Activated CD8-positive, alpha-beta memory T cell treated with anti-CD3 and anti-CD28 coated beads for 4 hours (primary cell): ENCODE measurements around the gene THRB.
"Not testable (repeated sequence)": the region's sequence is repeated elsewhere in the genome, so short reads cannot be mapped to it uniquely, and the experiment has no call there.

Experiments used
- DNase-seq, 2 donors: peaks; one replicate each; pipeline ENCODE4 v3.0.0-alpha.2; 2020; ENCODE audit warnings: low read depth in 2 of 2

The THRB gene

DNA sequence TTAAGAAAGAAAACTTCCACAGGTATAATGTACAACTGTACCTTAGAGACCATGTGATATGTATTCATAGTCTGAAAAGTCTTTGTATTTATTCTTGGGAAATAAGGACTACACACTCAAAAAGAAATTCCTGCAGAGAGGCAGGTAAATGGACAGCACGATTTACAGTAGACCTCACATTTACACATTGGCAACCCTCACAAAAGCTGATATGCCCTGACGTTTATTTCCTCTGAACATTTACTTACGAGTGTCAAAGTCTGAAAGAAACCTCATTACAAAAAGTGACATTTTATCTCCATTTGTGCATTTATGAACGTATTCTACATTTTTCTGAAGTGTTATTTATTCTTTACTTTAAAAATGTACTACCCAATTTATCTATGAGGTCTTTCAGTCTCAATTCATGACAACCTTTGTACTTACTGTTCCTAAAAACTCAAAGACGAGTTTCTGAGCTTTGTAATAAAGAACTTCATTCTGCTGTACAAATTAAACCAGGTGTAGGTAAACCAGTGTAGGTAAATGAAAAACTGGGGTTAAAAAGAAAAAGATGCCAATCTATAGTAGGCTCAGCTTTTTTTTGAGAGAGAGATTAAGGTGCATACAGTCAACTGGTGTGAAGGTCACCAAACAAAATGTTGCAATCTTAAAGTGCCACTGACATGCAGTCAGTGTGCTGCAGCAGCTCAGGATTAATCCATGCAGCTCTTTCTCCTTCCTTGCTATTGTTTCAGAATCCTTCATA is 44.3 kb downstream of the THRB start:
- DNase-seq: no peak

DNA sequence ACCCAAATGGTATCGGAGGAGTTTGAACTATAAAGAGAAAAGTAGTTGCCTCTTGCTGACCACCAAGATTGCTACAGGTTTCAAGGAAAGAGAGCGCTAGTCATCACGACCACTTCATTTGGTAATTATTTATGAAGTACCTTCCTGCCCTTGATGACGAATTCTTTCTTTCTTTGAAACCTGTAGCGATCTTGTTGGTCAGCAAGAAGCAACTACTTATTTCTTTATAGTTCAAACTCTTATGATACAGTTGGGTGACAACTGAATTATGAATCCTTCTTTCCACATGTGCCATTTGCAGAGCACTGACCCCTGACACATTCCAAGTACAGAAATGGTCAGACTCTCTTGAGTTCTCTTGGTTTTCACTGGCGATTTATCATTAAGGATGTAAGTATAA is 46.8 kb downstream of the THRB start:
- no peak for DNase-seq

DNA sequence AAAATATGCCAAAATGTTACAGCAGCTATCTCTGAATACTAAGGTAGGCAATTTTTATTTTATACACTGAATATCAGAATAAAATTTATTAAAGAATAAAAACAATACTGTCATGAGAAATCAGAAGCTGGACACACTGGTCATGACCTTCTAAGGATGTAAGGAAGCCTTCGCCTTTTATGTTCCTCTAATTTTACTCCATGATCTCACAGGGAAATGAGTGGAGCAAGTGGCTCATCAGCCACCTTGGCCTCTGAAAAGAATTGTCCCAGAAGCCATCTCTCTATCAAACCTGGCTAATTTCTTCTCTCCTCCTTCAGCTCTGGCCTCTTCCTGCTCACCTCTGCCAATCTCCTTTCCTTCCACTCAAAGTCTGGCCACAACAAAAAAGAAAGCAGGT is 48.6 kb downstream of the THRB start:
- no peak for DNase-seq

DNA sequence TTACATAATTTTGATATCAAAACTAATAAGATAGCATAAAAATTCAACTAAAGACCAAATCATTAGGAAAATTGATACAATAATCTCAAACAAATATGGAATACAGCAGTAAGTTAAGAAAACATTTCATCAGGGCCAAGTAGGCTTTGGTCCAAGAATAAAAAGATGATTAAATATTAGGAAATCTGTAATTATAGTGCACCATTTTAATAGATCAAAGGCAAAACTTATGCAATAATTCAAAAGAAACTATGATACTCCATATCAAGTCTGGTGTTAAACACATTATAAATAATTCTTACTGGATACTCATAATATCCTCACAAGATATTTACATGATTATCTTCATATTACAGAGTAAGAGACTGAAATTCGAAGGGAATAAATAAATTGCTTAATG is 51.2 kb downstream of the THRB start:
- no peak for DNase-seq

DNA sequence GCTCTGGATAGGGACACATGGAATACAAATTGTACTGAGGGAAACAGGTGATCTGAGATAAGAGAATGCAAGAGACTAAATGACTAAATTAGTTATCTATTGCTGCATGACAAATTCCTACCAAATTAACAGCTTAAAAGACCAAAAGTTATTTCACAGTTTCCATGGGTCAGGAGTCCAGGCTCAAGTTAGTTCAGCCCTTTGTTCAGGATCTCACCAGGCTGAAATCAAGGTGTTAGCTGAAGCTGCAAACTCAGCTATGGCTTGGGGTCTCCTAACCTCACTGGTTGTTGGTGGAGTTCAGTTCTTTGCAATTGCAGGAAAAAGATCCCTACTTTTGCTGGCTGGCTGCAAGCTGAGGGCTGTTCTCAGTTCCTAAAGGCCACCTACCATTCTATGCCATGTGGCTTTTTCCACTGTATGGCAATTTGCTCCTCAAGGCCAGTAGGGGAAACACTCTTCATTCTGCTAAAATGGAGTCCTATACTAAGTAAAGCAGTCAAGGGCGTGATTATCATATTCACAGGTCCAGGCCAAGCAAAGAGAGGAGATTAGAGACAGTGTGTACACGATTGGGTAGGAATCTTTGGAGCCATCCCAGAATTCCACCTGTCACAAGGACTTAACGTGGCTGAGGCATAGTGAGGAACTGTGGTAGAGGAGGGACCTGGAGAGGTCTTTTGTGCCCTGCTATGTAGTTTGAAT is 53.7 kb downstream of the THRB start:
- DNase-seq: no peak

DNA sequence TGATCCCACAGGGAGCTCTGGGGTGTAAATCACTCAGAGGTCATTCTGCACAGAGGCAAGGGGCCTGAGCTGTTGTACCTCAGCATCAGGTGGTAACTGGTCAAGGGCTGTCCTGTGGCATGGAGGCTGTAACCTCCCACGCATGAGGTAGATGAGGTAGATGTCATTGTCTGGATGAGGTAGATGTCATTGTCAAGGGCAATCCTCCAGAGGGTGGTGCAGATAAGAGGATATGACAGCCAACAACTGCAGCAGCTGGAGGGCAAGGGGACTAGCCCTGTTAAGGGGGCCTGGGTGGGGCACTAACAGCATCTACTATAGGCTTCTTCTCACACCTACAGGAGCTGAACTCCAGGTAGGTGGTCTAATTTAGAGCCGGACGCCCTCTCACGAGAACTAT is 55.6 kb downstream of the THRB start:
- DNase-seq: no peak

DNA sequence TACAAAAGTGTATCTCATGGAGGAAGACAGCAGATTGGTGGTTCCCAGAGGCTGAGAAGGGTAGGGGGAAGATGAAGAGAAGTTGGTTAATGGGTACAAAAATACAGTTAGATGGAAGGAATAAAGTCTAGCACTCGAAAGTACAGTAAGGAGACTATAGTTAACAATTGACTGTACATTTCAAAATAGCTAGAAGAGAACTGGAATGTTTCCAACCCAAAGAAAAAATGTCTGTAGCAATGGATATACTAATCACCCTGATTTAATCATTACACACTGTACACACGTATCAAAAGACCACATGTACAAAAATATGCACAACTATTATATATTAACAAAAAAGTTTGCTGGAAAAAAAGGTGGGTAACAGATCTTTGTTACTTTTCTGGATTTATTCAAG is 57.3 kb downstream of the THRB start:
- no peak for DNase-seq

DNA sequence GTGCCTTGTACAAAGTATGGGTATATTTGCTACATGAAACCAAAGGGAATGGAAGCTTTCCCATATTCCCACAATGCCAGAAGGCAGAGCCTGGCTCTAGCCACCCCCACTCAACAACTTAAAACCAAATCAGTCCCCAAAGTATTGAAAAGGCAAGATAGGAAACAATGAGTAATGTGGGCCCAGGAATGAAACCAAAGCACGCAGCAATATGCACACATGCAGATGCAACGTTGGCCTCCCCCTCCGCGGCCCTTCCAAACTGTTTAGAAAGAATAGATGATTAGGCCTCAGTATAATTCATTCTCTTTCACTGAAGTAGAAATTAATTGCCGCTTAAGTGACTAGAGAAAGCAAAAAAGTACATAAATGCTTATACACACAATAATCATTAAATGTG is 59.1 kb downstream of the THRB start:
- no peak for DNase-seq

DNA sequence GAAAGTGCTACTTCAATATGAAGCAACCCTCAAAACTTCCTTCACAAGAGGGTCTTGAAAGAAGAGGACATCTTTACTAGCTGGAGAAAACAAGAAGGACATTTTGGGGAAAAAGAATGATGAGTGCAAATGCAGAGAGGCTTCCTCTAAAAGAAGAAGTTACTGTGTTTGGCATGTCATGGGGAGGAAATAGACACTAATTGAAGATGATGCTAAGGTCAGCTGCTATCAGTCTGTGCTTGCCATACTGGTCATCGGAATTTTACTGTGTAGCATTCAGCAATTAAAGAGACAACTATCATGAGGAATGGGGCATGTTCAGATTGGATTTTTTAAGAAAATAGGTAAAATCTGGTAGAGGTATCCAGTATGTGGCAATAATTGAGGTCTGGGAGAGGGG is 60.0 kb downstream of the THRB start:
- no peak for DNase-seq

DNA sequence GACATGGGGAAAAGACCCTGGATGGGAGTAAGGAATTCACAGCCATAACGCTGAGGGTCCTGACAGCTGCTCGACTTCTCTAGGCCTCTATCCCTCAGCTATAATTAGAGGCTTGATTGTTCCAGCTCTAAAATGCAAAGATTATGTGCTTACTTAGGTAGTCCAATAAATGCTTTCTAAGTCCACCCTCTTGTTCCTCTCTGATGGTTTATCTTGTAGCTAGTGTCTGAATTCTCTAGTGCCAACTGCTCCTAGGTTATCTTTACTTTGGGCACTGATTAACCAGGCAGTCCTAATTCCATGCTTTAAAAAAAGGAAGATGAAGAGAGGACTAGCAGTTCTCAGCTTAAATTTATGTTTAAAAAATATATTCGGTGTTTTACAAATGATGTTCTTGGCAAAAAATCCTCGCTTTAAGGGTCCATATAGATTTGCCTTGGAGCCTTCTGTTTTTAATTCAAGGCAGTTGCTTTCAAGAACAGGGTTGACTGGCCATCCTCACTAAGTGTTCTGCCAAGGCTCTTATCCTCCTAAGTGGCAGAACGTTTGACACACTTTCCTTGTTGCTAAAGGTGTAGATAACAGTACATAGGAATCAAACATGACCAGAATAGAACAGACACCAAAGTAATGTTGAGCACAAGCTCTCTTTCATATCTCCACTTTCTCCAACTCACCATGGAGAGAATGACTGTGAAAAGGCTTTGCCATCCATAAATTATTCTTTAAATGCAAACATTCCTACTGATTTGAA is 60.6 kb downstream of the THRB start:
- no peak for DNase-seq

DNA sequence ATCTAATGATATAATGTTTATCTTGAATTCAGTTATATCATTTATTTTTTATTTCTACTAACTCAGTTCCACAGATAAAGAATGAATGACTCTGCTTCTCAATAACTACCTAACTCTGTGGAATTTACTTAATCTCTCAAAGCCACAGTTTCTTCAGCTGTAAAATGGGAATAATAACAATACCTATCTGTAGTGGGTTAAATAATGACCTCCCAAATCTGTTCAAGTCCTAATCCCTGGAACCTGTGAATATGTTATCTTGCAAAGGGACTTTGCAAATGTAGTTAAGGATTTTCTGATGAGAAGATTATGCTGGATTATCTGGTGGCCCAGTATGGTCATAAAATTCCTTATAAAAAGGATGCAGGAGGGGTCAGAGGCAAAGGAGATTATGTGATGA is 61.7 kb downstream of the THRB start:
- DNase-seq: no peak

DNA sequence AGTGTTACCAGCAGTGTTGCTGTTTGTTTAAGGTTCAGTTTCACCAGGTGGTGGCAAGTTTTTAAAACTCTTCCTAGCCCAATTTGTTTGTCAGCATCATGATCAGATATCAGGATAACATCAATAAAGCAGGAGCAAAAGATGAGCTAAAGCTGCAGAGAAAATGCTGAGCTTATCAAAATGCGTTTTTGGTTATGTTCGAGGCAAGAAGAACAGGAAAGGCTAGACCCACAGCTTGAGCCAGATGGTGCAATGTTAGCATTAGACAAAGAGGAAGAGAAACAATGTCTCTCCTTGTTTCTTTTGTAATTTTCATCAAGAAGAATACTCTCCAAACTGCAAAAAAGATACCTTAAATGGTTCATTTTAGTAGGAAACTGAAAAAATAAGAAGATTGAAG is 66.2 kb downstream of the THRB start:
- no peak for DNase-seq

DNA sequence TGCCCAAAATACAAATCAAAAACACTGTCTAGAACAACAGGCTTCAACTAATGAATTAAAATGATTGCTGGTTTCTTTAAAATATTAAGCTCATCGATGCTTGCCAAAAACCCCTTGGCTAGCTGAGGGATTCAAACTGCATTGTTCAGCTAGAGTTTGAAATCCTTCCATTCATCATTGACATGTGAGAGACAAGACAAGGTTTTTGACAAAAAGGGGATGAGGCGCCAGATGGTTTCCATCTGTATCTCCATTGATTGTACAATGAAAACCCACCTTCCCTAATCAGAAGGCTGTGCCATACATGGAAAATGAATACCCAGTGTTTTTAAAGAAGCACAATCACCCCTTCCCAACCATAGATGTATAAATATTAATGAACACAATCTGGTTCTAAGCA is 67.8 kb downstream of the THRB start:
- no peak for DNase-seq

DNA sequence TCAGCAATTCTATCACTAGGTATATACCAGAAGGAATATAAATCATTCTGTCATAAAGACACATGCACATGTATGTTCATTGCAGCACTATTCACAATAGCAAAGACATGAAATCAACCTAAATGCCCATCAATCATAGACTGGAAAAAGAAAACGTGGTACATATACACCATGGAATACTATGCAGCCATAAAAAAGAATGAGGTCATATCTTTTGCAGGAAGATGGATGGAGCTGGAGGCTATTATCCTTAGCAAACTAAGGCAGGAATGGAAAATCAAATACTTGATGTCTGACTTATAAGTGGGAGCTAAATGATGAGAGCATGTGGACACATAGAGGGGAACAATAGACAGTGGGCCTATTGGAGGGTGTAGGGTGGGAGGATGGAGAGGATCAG is 73.8 kb downstream of the THRB start:
- DNase-seq: not testable (repeated sequence)

DNA sequence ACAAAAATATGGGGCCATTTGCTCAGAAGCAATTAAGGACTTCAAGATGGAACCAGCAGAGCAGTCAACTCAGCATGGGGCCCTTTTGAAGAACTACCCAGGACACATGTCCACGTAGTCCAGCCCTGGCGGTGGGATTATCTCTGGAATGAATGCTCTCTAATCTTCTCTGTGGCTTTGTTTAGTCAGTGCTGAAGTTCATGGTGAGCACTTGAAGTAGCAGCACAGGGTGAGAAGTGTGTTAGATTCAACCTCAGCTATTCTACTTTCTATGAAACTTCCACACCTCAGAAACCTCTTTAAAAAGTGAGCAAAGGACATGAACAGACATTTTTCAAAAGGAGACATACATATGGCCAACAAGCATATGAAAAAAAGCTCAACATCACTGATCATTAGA is 74.4 kb downstream of the THRB start:
- no peak for DNase-seq

DNA sequence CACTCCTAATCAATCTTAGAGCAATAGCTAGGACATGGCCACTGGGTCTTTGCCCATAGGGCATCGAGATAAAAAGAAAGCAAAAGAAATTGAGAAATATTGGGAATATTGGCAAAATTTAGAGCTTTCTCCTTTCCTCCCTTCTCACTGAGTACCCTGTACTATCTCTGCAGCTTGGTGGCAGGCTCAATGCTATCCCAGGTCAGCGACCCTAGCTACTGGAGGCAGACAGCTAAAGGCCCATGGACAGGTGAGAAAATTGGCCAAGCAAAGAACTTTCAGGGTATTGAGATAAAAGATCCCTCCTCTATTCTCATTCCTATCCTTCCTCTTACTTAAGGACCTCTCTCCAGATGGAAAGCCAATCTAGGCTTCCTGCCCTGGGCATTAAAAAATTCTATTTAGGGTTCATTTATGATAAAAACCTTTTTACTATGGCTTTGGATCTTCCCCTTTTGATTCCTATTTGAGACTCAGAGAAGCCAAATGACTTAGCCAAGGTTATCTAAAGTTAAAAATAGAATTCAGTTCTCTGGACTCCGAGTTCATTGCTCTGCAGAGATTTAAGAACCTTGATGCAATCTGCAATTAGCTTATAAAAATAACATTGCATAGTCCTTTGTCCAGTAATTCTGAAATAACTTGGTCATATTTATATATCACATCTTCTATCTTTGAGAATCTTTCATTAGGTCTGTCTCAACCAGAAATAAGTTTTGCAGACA is 75.4 kb downstream of the THRB start:
- no peak for DNase-seq

DNA sequence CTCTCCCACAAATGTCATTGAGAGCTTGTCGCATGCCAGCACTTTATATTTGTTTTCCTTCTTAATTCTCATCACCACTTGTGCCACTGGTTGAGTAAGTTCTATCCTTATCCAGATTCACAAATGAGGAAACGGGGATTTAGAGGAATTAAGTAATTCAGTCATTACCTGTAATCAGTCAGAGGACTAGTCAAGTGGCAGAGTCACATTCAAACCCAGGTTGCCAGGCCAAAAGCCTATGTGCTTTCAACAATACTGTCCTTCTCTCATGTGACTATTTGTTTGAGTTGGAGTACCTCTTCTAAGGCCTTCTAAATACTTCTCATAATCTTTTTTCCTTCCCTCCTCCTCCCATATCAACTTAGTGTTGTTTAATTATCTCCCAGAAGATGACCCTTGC is 76.9 kb downstream of the THRB start:
- no peak for DNase-seq

DNA sequence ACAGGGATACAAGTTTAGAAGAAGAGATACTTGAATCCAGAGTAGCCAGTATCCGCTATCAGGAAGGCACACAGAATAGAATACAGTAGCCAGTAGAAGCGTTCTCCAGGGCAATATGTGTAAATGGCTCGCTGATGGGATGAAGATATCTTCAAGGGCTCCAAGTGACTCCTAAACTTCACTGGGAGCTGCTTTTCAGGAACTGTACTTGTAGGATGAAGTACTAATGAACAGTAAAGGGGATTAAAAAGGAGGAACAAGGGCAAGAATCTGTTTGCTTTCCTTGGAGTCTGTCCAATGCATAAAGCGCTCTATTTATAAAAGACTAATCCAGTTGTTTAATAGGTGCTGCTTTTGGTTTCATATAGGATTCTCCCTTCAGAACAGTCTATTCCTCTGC is 78.4 kb downstream of the THRB start:
- no peak for DNase-seq

DNA sequence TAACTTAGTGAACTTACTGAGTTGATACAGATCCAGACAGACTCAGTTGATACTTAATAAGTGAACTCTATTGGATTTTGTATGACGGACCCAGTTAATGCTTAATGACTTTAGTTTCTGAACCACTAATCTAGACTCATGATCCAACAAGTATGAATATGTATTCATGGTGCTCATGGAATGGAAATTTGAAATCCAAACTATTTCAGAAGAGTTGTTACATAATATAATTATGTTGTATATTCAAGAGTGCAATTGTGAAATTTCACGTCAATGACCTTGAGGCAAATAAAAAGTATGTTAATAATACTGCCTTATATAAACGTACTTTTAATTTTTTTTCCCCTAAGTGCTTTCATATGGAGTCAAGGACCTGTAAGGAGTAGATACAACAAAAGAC is 78.8 kb downstream of the THRB start:
- no peak for DNase-seq

DNA sequence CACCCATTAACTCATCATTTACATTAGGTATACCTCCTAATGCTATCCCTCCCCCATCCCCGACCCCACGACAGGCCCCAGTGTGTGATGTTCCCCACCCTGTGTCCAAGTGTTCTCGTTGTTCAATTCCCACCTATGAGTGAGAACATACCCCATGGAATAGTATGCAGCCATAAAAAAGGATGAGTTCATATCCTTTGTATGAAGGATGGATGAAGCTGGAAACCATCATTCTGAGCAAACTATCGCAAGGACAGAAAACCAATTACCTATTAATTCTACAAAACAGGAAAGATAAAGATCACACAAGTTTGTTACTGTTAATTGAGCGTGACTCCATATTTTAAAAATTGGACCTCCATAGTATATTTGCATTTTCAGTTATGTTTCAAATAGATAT is 81.0 kb downstream of the THRB start:
- not testable (repeated sequence) for DNase-seq

DNA sequence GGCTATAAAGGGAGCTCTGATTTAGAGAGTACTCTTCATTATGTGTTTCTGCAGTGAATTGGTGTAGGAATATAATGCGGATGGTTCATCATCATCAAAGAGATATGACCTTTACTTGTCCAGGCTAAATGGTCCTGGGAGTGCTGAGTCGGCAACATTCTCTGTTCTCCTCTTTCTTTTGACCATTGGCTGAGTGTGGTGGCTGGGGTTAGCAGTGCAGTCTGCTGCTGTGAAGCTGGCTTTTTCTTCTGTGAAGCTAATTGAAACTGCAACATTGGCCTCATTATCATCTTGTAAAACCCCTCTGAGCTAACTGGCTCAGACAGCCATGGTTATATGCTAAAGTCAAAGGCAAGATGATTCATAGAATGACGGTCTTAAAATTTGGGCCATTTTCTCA is 83.8 kb downstream of the THRB start:
- DNase-seq: no peak

DNA sequence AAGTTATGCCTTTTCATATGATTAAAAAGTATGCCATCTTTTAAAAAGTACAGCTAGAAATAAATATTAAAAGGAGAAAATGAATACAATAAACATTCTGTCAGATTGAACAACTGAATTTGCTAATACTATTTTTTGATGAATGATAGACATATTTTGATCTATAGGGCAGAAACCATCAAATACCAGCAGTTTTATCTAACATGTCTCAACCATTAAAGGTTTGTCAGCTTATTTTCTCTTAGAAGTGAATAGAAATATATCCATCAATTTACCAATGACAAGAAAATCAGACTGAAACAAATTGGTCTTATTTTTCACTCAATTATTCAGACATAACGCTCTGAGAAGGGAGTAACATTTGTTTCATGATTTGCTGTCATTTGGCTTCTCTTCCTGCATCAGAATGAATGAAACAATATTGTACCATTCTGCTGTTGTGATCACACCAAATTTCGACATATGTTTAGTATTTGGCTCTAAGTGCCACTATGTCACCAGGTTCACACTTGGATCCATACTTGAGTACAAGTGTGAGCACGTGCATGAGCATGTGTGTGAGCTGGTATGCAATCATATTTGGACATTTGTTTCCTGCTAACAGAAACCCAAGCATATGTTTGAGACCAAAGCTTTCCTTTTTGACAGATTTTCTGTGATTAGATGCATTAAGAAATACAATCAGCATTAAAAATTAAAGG is 86.5 kb downstream of the THRB start:
- DNase-seq: no peak
